Activated T-helper 2 cell treated with anti-CD3 and anti-CD28 coated beads, Interferon-gamma antibody, Interleukin-2, Interleukin-4, amounts not matched to agents 10 μg/mL and 5 μg/mL and 100 μg/mL, durations not matched to agents 14 hours and 24 hours and 36 hours (primary cell): Measurements from ENCODE around the gene FNBP1L. TPM values are rescaled to one million over a fixed set of nuclear protein-coding genes. Genes with fewer than 3 reads are reported as not detected.

ENCODE experiments used
- DNase-seq: peaks from one replicate; pipeline ENCODE4 v3.0.0; 2021; ENCODE audit warnings: low spot score
- H3K27ac Mint-ChIP-seq: one replicate; pipeline ENCODE4 v1.8.0; 2021; ENCODE audit warnings: mixed read lengths
- H3K27me3 Mint-ChIP-seq: one replicate; pipeline ENCODE4 v1.8.0; 2021; ENCODE audit warnings: low read depth, mixed read lengths
- H3K36me3 Mint-ChIP-seq: one replicate; pipeline ENCODE4 v1.8.0; 2021; ENCODE audit warnings: low read depth, mixed read lengths
- H3K4me1 Mint-ChIP-seq: one replicate; pipeline ENCODE4 v1.8.0; 2021; ENCODE audit warnings: low read depth, mixed read lengths
- H3K4me3 Mint-ChIP-seq: one replicate; pipeline ENCODE4 v1.8.0; 2021; ENCODE audit warnings: low read depth, mild to moderate bottlenecking, moderate library complexity, mixed read lengths
- H3K9me3 Mint-ChIP-seq: one replicate; pipeline ENCODE4 v1.8.0; 2021; ENCODE audit warnings: mixed read lengths
- intact Hi-C: fragments of 100-400 bp; cut with micrococcal nuclease; formaldehyde crosslinking; loops from one replicate; pipeline ENCODE4 v1.15.1; 2023
- total RNA-seq: library from RNA; stranded (reverse); gene quantifications from 2 replicates; pipeline ENCODE4 v1.2.3, GENCODE V29; 2022

The FNBP1L gene
- total RNA-seq, 1 donor from 2014 or later: 0.32 TPM

DNA sequence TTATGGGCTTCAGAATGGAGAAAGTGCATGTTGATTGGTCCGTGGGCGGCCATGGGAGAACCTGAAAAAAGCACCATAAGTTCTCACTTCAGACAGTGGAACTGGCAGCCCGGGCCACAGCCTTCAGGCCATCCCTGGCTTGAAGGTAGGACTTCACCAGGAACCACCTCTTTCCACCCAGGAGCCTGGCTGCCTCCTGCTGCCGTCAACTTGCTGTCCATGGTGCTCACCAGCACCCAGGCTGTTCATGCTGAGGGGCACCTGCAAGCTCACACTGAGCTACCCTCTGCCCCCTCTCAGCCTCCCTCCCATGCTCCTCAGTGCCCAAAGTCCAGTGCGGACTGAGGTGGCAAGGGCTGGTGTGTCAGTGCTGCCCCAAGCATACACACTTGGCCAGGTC is 12.9 kb upstream of the FNBP1L start:
- no peaks in the 10 kb centered on the region for H3K36me3 Mint-ChIP-seq
- H3K27ac Mint-ChIP-seq: no peak overlapping the region
- no peaks in the 10 kb centered on the region for H3K4me1 Mint-ChIP-seq
- H3K4me3 Mint-ChIP-seq: no peak overlapping the region
- intact Hi-C loops: loop anchor here (5.0 kb wide), 1 partner anchor 412 kb away; no protein-coding TSS in a partner anchor
- DNase-seq: no peak
- H3K27me3 Mint-ChIP-seq: peaks cover 19% of the 10 kb centered on the region
- no peaks in the 10 kb centered on the region for H3K9me3 Mint-ChIP-seq

DNA sequence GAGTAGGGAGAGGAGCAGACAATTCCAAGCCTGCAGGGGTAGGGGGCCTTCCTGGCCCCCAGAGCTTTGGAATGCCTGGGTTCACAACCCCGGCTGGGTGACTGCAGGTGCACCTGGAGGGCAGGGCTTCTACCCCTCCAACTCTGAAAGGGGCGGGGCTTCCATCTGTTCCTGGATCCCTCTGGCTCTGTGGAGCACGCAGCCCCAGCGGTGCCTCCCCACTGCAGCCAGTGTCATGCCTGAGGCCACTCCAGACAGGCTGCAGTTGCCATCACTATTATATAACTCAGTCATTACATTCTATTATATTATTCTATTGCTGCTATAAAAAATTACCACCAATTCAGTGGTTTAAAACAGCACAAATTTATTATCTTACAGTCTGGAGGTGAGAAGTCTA is 12.5 kb upstream of the FNBP1L start:
- Mint-ChIP-seq H3K36me3 (no peaks in the 10 kb centered on the region), H3K4me3 (no peak overlapping the region), H3K27me3 (peaks cover 21% of the 10 kb centered on the region), H3K9me3 (no peaks in the 10 kb centered on the region), H3K4me1 (no peaks in the 10 kb centered on the region), H3K27ac (no peak overlapping the region)
- intact Hi-C loops: loop anchor here (5.0 kb wide), 1 partner anchor 412 kb away; no protein-coding TSS in a partner anchor
- DNase-seq: no peak

DNA sequence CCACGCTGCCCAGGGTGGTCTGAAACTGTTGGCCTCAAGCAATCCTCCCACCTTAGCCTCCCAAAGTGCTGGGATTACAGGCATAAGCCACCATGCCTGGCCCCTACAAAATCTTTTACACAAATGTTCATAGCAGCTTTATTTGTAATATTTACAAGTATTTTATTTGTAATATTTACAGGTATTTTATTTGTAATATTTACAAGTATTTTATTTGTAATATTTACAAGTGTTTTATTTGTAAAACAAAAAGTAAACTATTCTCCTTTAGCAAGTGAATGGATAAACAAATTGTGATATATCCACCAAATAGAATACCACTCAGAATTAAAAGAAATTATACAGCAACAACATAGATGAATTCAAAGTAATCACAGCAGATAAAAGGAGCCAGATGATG is 11.4 kb upstream of the FNBP1L start:
- Mint-ChIP-seq H3K9me3 (no peaks in the 10 kb centered on the region), H3K36me3 (no peaks in the 10 kb centered on the region), H3K27ac (no peak overlapping the region), H3K4me1 (no peaks in the 10 kb centered on the region), H3K4me3 (no peak overlapping the region), H3K27me3 (peaks cover 24% of the 10 kb centered on the region)
- no peak for DNase-seq
- intact Hi-C loops: loop anchor here (5.0 kb wide), 1 partner anchor 411 kb away; no protein-coding TSS in a partner anchor

DNA sequence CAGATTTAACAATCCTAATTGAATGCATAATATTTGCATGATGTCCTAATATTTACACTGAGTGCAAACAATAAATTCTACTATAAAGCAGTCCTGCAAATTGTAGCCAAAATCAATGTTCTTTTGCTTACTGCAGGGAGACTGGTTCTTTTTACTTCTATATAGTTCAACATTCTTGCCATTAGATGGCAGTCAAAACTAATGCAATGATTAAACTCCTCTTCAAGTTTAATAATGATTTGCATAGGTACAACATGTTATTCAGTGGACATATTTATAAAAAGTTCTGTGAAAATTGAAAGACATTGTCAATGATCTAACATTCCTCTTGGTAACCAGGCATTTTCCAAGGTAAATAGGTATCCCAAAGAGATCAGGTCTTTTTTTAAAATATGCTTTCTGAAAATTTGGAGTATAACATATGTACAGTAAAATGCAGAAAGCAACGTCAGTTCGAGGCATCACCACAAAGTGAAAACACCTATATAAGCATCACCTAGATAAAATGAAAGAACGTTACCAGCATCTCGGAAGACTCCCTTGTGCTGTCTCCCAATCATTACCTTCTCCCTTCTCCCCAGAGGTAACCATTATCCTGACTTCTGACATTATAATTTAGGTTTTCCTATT is 9.8 kb upstream of the FNBP1L start:
- H3K36me3 Mint-ChIP-seq: no peaks in the 10 kb centered on the region
- intact Hi-C loops: loop anchor here (1.0 to 5.0 kb wide), 3 partner anchors 191 to 409 kb away; no protein-coding TSS in a partner anchor
- H3K9me3 Mint-ChIP-seq: no peaks in the 10 kb centered on the region
- peaks cover 23% of the 10 kb centered on the region for H3K27me3 Mint-ChIP-seq
- DNase-seq: no peak
- peaks cover 2% of the 10 kb centered on the region for H3K4me1 Mint-ChIP-seq
- no peak overlapping the region for H3K27ac Mint-ChIP-seq
- no peak overlapping the region for H3K4me3 Mint-ChIP-seq

DNA sequence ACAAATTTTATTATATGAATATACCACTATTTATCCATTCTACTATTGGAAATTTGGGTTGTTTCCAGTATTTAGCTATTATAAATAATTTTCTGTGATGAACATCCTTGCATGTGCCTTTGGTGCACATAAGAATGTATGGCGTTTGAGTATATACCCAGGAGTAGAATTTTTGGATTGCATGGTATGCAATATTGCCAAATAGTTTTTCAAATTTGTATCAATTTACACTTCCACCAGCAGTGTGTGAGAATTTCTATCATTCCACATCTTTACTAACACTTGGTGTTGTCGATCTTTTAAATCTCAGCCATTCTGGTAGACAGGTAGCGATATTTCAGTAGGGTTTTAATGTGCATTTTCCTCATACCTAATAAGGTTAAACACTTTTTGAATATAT is 9.2 kb upstream of the FNBP1L start:
- peaks cover 2% of the 10 kb centered on the region for H3K4me1 Mint-ChIP-seq
- H3K9me3 Mint-ChIP-seq: no peaks in the 10 kb centered on the region
- peaks cover 26% of the 10 kb centered on the region for H3K27me3 Mint-ChIP-seq
- H3K36me3 Mint-ChIP-seq: no peaks in the 10 kb centered on the region
- no peak overlapping the region for H3K4me3 Mint-ChIP-seq
- intact Hi-C loops: loop anchor here (1.0 to 5.0 kb wide), 3 partner anchors 191 to 409 kb away; no protein-coding TSS in a partner anchor
- no peak overlapping the region for H3K27ac Mint-ChIP-seq
- no peak for DNase-seq

DNA sequence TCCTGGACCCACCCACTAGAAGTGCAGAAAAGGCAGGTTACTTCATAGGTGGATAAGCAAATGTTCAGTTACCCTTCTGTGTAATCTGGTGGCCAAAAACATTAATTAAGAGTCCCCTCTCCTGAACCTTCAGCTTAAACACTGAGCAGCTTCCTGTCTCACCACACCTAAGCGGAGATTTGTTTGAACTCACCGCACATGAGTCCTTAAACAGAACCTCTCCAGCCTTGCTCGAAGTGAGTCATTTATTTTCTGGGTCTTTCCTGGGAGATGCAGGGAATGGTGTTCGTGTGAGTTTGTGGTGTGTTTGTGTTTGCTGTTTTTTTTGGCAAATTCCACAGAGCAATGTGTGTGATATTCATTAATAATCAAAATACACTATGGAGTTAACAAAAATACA is 7.6 kb upstream of the FNBP1L start:
- no peaks in the 10 kb centered on the region for H3K9me3 Mint-ChIP-seq
- intact Hi-C loops: no loop called here
- no peak overlapping the region for H3K4me3 Mint-ChIP-seq
- peaks cover 27% of the 10 kb centered on the region for H3K27me3 Mint-ChIP-seq
- H3K36me3 Mint-ChIP-seq: no peaks in the 10 kb centered on the region
- no peak overlapping the region for H3K27ac Mint-ChIP-seq
- H3K4me1 Mint-ChIP-seq: peaks cover 2% of the 10 kb centered on the region
- no peak for DNase-seq

DNA sequence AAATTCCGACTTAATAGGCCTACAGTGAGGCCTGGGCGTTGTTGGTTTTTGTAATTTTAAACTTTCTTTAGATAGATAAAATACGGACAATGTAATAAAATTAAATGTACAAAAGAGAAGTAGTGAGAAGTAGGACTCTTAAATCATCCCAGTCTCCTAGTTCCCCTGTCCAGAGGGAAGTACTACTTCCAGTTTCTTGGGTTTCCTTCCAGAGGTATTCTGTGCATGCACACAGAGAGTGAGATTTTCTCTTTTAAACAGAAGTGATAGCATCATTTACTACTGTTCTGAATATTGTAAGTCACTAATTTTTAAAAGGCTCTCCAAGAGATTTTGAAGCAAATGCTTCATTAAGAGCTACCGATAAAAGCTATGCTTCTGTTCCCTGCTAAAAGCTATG is 7.2 kb upstream of the FNBP1L start:
- Mint-ChIP-seq H3K27ac (no peak overlapping the region), H3K9me3 (no peaks in the 10 kb centered on the region), H3K36me3 (no peaks in the 10 kb centered on the region), H3K27me3 (peaks cover 32% of the 10 kb centered on the region), H3K4me3 (no peak overlapping the region), H3K4me1 (peaks cover 2% of the 10 kb centered on the region)
- intact Hi-C loops: no loop called here
- no peak for DNase-seq

DNA sequence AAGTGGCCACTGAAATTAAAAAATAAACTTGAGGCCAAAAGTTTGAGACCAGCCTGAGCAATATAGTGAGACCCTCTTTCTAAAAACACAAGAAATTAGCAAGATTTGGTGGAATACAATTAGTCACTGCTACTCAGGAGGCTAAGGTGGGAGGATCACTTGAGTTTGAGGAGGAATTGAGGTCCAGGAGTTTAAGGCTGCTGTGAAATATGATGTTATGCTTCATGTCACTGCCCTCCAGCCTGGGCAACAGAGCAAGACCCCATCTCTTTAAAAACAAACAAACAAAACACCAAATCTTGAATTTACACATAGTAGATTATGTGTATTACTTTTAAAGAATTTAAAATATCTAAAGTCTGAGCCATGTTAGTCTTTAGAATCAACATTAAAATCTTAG is 6.3 kb upstream of the FNBP1L start:
- no peak for DNase-seq
- intact Hi-C loops: no loop called here
- H3K36me3 Mint-ChIP-seq: no peaks in the 10 kb centered on the region
- H3K4me3 Mint-ChIP-seq: no peak overlapping the region
- H3K27ac Mint-ChIP-seq: no peak overlapping the region
- no peaks in the 10 kb centered on the region for H3K9me3 Mint-ChIP-seq
- H3K27me3 Mint-ChIP-seq: peaks cover 39% of the 10 kb centered on the region
- H3K4me1 Mint-ChIP-seq: peaks cover 2% of the 10 kb centered on the region

DNA sequence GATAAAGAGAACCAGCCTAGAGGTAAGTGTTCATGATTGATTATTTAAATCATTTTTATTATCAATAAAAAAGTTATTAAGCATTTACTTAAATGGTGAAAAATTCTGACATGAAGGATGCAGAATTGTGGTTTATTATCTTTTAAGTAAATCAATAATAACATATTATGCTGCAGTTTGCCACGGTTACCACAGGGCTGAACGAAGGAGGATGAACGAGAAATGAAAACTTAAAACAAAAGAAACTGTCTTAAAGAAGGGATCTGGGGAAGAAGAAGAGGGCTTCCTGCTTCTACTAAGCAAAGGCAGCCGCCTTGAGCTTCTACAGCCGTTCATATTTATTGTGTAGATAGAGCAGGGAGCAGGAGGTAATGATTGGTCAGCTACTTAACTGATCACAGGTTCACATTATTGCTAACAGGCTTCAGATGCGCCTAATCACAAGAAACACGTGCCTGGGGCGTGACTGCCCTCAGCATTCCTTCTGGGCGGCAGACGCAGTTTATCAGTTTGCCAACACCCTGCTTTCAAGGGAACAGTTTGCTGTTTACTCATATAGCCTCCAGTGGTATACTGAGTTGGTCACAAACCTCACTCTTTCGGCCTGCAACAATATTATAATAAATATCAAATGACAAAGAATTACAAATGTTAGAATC is 5.8 kb upstream of the FNBP1L start:
- H3K27ac Mint-ChIP-seq: no peak overlapping the region
- intact Hi-C loops: no loop called here
- no peaks in the 10 kb centered on the region for H3K9me3 Mint-ChIP-seq
- peaks cover 43% of the 10 kb centered on the region for H3K27me3 Mint-ChIP-seq
- DNase-seq: no peak
- no peaks in the 10 kb centered on the region for H3K36me3 Mint-ChIP-seq
- H3K4me1 Mint-ChIP-seq: peaks cover 3% of the 10 kb centered on the region
- no peak overlapping the region for H3K4me3 Mint-ChIP-seq

DNA sequence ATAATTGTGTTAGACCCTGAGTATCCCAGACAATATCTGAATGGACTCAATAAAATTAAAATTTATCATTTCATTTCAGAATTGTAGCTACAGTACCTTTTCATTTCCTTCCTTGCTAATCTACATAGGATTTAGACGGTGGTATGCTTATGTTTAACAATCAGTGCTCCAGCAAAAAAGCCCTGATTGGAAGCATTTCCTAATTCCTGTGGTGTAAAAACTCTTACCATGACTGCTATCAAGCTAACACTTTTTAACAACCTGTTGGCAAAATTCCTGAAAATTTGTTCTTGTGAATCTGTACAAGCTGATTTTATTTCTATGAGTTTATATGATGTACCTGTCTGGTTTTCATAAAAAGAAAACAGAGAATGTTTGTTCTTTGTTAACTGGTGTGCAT is 5.2 kb upstream of the FNBP1L start:
- Mint-ChIP-seq H3K9me3 (no peaks in the 10 kb centered on the region), H3K4me1 (peaks cover 8% of the 10 kb centered on the region), H3K27me3 (peaks cover 49% of the 10 kb centered on the region), H3K36me3 (peaks cover 3% of the 10 kb centered on the region), H3K27ac (no peak overlapping the region), H3K4me3 (no peak overlapping the region)
- no peak for DNase-seq
- intact Hi-C loops: no loop called here

DNA sequence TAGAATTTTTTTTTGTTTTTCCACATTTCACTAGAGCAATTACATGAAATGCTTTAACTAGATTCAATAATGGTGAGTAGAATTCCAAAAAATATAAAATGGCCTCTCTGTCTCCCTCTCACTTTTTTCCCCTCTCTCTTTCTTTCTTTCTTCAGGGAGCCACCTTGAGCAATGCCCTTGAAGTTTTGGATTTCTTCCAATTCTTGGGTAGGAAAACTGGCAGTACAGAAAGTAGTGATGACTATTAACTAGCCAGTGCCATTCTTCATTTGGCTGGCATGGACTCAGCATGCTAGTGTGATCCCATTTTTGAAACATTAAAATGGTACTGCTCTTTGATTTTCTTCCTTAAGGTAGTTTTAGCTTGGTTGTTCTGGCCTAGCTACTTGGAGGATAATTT is 4.5 kb upstream of the FNBP1L start:
- Mint-ChIP-seq H3K27me3 (peaks cover 50% of the 10 kb centered on the region), H3K36me3 (peaks cover 3% of the 10 kb centered on the region), H3K27ac (no peak overlapping the region), H3K4me3 (no peak overlapping the region), H3K9me3 (no peaks in the 10 kb centered on the region), H3K4me1 (peaks cover 8% of the 10 kb centered on the region)
- intact Hi-C loops: no loop called here
- no peak for DNase-seq

DNA sequence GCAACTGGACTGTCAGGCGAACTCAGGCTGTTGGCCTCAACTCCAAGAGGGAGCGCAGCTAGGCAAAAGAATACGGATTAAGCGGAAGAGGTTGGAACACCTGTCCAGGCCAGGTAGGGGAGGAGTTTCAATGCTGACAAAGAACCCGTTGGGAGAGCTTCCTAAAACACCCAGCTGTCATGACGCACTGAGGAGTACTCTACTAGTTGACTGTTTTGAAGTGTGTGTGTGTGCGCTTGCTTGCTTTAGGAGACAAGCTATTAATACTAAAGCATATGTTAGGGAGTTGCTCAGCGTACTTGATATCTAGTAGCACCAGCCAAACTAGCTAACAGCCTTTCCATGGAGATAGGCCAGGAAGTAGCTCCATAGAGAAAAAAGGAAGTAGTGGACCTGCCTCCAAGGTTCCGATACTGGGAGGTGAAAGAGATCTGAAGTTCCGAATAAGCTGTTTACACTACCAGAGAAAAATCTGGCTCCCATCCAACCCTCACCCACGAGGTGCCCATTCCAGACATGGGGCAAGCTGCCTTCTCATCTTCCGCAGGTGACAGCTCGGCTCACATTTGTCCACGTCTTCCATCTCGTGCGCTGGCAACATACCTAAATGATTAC is 974 bp upstream of the FNBP1L start:
- no peaks in the 10 kb centered on the region for H3K9me3 Mint-ChIP-seq
- no peak for DNase-seq
- H3K4me1 Mint-ChIP-seq: peaks cover 15% of the 10 kb centered on the region
- intact Hi-C loops: loop anchor here (5.0 kb wide), 1 partner anchor 170 kb away; no protein-coding TSS in a partner anchor
- H3K27me3 Mint-ChIP-seq: peaks cover 57% of the 10 kb centered on the region
- H3K27ac Mint-ChIP-seq: no peak overlapping the region
- H3K36me3 Mint-ChIP-seq: peaks cover 3% of the 10 kb centered on the region
- peak overlapping the region; percentile 59 for H3K4me3 Mint-ChIP-seq
